ENCODE data around the gene RPLP1. TPM values are rescaled to one million over a fixed set of nuclear protein-coding genes. Genes with fewer than 3 reads are reported as not detected.

RPLP1 gene
- total RNA-seq, 1 donor from 2014 or later = 379 TPM

DNA sequence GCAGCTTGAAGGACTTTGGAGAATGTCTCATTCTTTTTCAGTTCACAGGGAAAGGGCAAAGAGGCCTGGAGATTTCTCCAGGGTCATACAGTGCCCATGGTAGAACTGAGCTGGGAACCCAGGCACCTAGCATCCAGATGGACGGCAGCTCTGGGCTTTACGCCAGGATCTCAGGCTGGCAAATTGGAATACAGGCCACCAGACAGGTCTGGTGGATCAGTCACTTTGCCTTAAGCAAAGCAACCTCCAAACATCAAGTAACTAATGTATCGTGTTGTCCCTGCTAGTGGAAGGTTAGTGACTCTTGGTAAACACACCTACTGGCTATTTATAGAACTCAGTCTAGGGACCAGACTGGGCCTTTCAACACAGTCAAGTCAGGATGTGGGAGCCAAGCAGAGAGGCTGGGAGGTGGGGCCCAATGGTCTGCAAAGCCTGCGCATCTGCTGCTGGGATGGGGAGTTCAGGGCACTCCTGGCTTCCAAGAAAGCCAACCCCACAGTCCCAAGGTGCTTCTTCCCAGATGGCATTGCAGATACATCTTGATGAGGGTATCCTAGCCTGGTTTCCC lies 30.2 kb downstream of the RPLP1 start:
- intact Hi-C loops (cut with DNase I) = no loop called here
- no peak for DNase-seq (ENCODE audit: low spot score in 2 of 2)
- H3K27me3 ChIP-seq = no peaks in the 10 kb centered on the region
- H3K9me3 ChIP-seq = peaks cover 0 to 7% of the 10 kb centered on the region in 2 donors
- no peak overlapping the region for H3K27ac ChIP-seq
- no peaks in the 10 kb centered on the region for H3K4me1 ChIP-seq
- no peaks in the 10 kb centered on the region for H3K36me3 ChIP-seq
- TF ChIP-seq, protein P1, sequence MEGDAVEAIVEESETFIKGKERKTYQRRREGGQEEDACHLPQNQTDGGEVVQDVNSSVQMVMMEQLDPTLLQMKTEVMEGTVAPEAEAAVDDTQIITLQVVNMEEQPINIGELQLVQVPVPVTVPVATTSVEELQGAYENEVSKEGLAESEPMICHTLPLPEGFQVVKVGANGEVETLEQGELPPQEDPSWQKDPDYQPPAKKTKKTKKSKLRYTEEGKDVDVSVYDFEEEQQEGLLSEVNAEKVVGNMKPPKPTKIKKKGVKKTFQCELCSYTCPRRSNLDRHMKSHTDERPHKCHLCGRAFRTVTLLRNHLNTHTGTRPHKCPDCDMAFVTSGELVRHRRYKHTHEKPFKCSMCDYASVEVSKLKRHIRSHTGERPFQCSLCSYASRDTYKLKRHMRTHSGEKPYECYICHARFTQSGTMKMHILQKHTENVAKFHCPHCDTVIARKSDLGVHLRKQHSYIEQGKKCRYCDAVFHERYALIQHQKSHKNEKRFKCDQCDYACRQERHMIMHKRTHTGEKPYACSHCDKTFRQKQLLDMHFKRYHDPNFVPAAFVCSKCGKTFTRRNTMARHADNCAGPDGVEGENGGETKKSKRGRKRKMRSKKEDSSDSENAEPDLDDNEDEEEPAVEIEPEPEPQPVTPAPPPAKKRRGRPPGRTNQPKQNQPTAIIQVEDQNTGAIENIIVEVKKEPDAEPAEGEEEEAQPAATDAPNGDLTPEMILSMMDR (IDR thresholded peaks at IDR 0.05) = no peak
- no peak overlapping the region for H3K4me3 ChIP-seq

DNA sequence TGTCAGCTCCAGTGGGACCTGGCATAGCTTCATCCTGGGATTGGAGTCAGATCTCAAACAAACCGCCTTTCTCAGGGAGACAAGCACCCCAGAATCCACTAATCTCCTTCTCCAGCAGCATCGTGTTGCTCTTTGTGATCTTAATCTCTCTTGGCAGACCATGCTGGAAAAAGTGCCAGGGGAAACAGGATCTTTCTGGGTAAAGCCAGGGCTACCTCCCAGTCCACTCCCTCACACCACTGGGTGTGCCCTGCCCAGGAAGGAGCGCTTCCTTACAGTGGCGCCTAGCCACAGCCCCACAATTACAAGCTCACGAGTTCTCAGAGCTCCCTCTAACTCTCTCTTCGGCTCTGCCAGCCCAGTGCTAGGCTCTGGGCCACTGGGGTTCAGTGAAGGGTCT lies 32.2 kb downstream of the RPLP1 start:
- intact Hi-C loops (cut with DNase I) = no loop called here
- Histone ChIP-seq H3K4me3 (no peak overlapping the region), H3K9me3 (peaks cover 0 to 2% of the 10 kb centered on the region in 2 donors), H3K27ac (no peak overlapping the region), H3K27me3 (no peaks in the 10 kb centered on the region), H3K36me3 (no peaks in the 10 kb centered on the region), H3K4me1 (no peaks in the 10 kb centered on the region)
- TF ChIP-seq, protein P1 (IDR thresholded peaks at IDR 0.05) = no peak
- DNase-seq (ENCODE audit: low spot score in 2 of 2) = no peak

DNA sequence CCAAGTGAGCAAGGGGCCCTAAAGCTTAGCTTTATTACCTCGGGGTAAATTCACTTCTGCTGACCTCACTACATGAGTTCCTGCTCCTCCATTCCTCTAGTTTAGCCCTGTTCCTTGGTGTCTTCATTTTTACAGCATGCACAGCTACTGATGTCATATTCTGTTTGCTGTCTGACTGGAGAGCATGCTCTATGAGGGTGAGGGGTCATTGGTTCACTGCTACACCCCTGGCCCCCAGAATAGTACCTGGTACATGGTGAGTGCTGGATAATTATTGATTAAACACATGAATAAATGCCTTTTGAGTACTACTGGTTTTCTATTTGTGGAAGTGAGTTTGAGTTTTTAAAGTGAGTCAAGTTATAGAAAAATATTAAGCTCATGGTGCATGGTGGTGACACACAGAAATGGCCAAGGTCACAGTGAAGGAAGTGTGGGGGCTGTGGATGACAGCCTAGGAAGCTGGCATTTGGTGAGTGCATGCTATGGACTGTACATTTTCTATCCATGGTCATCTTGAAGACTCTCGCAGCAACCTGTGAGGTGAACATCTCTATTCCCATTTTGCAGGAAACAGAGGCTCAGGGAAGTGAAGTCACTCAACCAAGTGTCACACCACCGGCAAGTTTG lies 34.0 kb downstream of the RPLP1 start:
- Histone ChIP-seq H3K4me1 (no peaks in the 10 kb centered on the region), H3K9me3 (no peaks in the 10 kb centered on the region), H3K36me3 (no peaks in the 10 kb centered on the region), H3K27ac (no peak overlapping the region), H3K27me3 (no peaks in the 10 kb centered on the region), H3K4me3 (no peak overlapping the region)
- TF ChIP-seq, protein P1 (IDR thresholded peaks at IDR 0.05) = no peak
- no peak for DNase-seq (ENCODE audit: low spot score in 2 of 2)
- intact Hi-C loops (cut with DNase I) = no loop called here

DNA sequence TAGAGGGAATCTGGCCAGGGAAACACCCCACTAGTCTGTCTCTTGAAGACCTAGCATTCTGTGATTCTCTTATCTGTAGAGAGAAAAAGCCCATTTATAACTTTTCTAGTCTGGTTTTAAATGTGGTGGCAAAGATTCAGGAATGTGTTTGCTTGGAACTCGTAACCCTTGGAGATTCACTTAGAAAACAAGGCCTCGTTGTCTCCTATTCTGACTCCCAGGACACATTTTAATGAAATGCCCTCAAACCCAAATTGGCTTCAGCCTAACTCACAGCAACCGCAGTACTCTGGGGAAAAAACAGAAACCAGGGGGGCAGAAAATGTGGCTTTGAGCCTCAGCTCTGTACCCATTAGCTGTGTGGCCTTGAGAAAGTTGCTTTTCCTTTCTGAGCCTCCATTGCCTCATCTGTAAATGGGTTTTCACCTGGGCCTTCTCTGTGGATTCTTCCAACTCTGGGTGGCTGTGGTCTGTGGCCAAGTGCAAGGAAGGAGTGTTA lies 36.5 kb downstream of the RPLP1 start:
- Histone ChIP-seq H3K9me3 (no peaks in the 10 kb centered on the region), H3K4me3 (no peak overlapping the region), H3K36me3 (no peaks in the 10 kb centered on the region), H3K4me1 (no peaks in the 10 kb centered on the region), H3K27ac (no peak overlapping the region), H3K27me3 (no peaks in the 10 kb centered on the region)
- intact Hi-C loops (cut with DNase I) = no loop called here
- TF ChIP-seq, protein P1 (IDR thresholded peaks at IDR 0.05) = no peak
- DNase-seq (ENCODE audit: low spot score in 2 of 2) = peak in 1 of 2 donors; percentile 4

DNA sequence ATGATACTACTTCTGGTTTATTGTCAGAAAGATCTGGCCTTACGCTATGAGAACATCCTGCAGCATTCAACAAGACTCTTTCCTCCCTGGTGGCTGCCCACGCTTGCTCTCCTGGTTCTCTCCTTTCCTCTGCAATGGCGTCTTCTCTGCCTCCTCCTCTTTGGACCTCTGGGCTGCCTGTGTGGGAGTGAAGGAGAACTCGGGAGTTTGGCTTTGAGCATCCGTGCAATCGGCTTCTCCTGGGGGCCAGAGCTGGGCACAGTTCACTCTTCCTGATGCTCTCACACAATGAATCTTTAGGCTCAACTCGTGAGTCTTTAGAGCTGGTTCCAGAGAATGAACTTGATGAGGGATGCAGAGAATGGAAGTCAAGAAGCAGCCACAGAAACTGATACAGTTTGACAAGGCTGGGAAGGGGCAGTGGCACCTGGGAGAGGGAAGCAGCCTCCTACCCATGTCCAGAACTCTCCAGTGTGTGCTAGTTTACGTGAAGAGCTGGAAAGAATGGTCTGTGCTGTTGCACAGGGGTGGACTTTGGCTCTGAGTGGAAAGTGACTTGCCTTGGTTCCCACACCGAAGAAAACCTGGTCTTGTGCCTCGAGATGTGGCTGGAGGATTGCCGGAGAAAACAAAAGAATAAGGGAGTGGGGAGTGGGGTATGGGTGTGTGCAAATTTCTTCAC lies 37.9 kb downstream of the RPLP1 start:
- intact Hi-C loops (cut with DNase I) = no loop called here
- no peak overlapping the region for H3K27ac ChIP-seq
- no peaks in the 10 kb centered on the region for H3K27me3 ChIP-seq
- no peaks in the 10 kb centered on the region for H3K36me3 ChIP-seq
- no peaks in the 10 kb centered on the region for H3K4me1 ChIP-seq
- no peak overlapping the region for H3K4me3 ChIP-seq
- no peak for DNase-seq (ENCODE audit: low spot score in 2 of 2)
- TF ChIP-seq, protein P1 (IDR thresholded peaks at IDR 0.05) = no peak
- H3K9me3 ChIP-seq = no peaks in the 10 kb centered on the region
